Measurements from ENCODE around the gene CCDC192.
"Not testable (repeated sequence)": the region's sequence is repeated elsewhere in the genome, so short reads cannot be mapped to it uniquely, and the experiment has no call there.

Gene CCDC192

DNA sequence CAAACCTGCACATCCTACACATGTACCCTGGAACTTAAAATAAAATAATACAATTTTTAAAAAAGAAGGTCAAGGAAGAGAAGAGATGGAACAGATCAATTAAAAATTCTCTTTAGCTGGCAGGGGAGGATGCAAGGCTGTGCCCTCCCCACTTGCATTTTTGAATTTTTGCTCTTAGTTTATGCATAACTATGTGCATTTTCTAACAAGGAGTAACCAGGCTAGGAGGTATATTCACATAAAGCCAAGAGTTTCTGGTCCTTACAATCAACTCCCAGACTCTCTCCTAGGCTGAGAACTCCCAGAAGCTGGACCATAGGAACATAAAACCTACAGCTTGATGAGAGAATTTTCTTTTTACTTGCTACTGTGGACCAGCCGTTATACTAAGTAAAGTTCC is 29.8 kb downstream of the CCDC192 start:
- Histone ChIP-seq H3K27ac (no peak overlapping the region), H2AFZ (ENCODE audit: low read depth) (no peak overlapping the region), H3K4me2 (no peak overlapping the region), H4K20me1 (ENCODE audit: insufficient read depth) (no peaks in the 10 kb centered on the region), H3K4me3 (IDR thresholded peaks at IDR 0.05; ENCODE audit: insufficient read depth, low read depth, low read length) (no peak overlapping the region), H3K4me1 (ENCODE audit: low read depth, poor library complexity, severe bottlenecking) (no peaks in the 10 kb centered on the region), H3K79me2 (ENCODE audit: insufficient read depth, low read depth) (no peaks in the 10 kb centered on the region), H3K36me3 (ENCODE audit: insufficient read depth) (no peaks in the 10 kb centered on the region), H3K27me3 (ENCODE audit: insufficient read depth, low read depth) (no peaks in the 10 kb centered on the region), H3K9ac (no peak overlapping the region)
- no peak for TF ChIP-seq CTCF (conservative IDR thresholded peaks at IDR 0.05; ENCODE audit: low read depth, low read length)

- Histone ChIP-seq H3K4me2 (peak overlapping the region; percentile 1; the same call in 1 of the 2 replicates), H3K9ac (peak overlapping the region; percentile 59; the same call in 1 of the 2 replicates), H2AFZ (ENCODE audit: low read depth) (peak overlapping the region; percentile 56; the same call in 1 of the 2 replicates), H3K27ac (peak overlapping the region; percentile 28; the same call in 1 of the 2 replicates)
- not testable (repeated sequence) for H3K4me3 ChIP-seq (IDR thresholded peaks at IDR 0.05; ENCODE audit: insufficient read depth, low read depth, low read length); H3K4me1 ChIP-seq (ENCODE audit: low read depth, poor library complexity, severe bottlenecking); H3K36me3 ChIP-seq (ENCODE audit: insufficient read depth); H4K20me1 ChIP-seq (ENCODE audit: insufficient read depth); H3K79me2 ChIP-seq (ENCODE audit: insufficient read depth, low read depth); H3K27me3 ChIP-seq (ENCODE audit: insufficient read depth, low read depth)
Observed at GRCh38 chr5:127739348-127739747, 36.2 kb downstream of the CCDC192 start.

DNA sequence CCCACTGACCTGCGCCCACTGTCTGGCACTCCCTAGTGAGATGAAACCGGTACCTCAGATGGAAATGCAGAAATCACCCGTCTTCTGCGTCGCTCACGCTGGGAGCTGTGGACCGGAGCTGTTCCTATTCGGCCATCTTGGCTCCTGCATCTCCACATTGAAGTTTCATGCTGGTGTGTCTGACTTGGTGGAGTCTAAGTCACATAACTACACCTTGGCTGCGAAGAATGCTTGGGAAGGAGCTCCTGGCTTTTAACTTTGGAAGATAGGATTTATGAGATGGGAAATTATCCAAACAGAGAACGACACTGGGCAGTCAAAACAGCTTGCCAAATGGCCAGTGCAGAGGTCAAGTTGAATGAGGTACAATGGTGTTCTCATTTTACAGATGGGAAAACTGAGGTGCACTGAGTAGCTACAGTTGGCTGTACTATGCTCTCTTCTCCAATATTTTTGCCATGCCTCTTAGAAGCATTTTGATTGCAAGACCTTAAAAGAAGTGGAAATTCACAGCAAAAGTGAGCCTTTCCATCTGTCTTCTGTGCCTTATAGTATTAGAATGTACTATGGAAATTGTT is 36.7 kb downstream of the CCDC192 start:
- Histone ChIP-seq H3K4me2 (peak overlapping the region; percentile 1; the same call in 1 of the 2 replicates), H3K4me3 (IDR thresholded peaks at IDR 0.05; ENCODE audit: insufficient read depth, low read depth, low read length) (no peak overlapping the region), H2AFZ (ENCODE audit: low read depth) (peak overlapping the region; percentile 56), H3K27me3 (ENCODE audit: insufficient read depth, low read depth) (no peaks in the 10 kb centered on the region), H3K4me1 (ENCODE audit: low read depth, poor library complexity, severe bottlenecking) (no peaks in the 10 kb centered on the region), H3K9ac (peak overlapping the region; percentile 59; the same call in 1 of the 2 replicates), H3K36me3 (ENCODE audit: insufficient read depth) (no peaks in the 10 kb centered on the region), H3K27ac (peak overlapping the region; percentile 28; the same call in 1 of the 2 replicates), H3K79me2 (ENCODE audit: insufficient read depth, low read depth) (no peaks in the 10 kb centered on the region), H4K20me1 (ENCODE audit: insufficient read depth) (no peaks in the 10 kb centered on the region)
- TF ChIP-seq CTCF (conservative IDR thresholded peaks at IDR 0.05; ENCODE audit: low read depth, low read length): no peak

DNA sequence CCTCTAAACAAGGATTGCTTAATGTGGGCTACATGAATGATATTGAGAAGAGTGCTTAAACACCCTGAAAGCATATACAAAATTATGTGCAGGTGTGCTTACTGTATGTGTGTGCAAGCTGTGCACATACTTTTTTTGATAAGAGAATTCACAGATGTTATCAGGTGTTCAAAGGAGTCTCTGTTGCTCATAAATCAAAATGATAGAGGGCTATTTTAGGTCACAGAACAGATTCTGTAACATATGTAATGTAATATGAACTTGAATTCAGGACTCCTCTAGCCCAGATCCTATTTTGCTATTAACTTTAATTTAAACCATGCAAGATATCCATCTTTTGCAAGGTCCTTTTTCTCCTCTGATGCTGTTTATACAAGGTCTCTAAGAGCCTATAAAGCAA is 38.2 kb downstream of the CCDC192 start:
- no peak overlapping the region for H3K4me3 ChIP-seq (IDR thresholded peaks at IDR 0.05; ENCODE audit: insufficient read depth, low read depth, low read length)
- H2AFZ ChIP-seq (ENCODE audit: low read depth): no peak overlapping the region

More for the DNA sequence above, 38.2 kb downstream of the CCDC192 start:
- H3K4me2 ChIP-seq: no peak overlapping the region
- TF ChIP-seq CTCF (conservative IDR thresholded peaks at IDR 0.05; ENCODE audit: low read depth, low read length): no peak
- no peaks in the 10 kb centered on the region for H3K79me2 ChIP-seq (ENCODE audit: insufficient read depth, low read depth)
- H3K36me3 ChIP-seq (ENCODE audit: insufficient read depth): no peaks in the 10 kb centered on the region
- no peak overlapping the region for H3K9ac ChIP-seq
- H3K27me3 ChIP-seq (ENCODE audit: insufficient read depth, low read depth): no peaks in the 10 kb centered on the region
- H3K4me1 ChIP-seq (ENCODE audit: low read depth, poor library complexity, severe bottlenecking): no peaks in the 10 kb centered on the region
- no peaks in the 10 kb centered on the region for H4K20me1 ChIP-seq (ENCODE audit: insufficient read depth)
- no peak overlapping the region for H3K27ac ChIP-seq

All from KMS-11 (cell line).